ENCODE measurements around the gene CASTOR1.
A peak's percentile ranks its signal among the peaks of the same experiment; 100 is the strongest.

Gene CASTOR1

GRCh38 chr22:30328466-30329049 is 39.3 kb upstream of the CASTOR1 start:
- Histone ChIP-seq H3K4me2 (ENCODE audit: low read length) (no peak overlapping the region), H4K20me1 (ENCODE audit: insufficient read depth, low read length) (no peaks in the 10 kb centered on the region), H3K9me2 (ENCODE audit: low read depth, low read length) (no peaks in the 10 kb centered on the region), H3F3A (ENCODE audit: insufficient read depth, low read length) (no peaks in the 10 kb centered on the region), H3K27ac (ENCODE audit: low read depth, low read length, poor library complexity, severe bottlenecking) (no peak overlapping the region), H2AFZ (ENCODE audit: low read length) (no peak overlapping the region), H3K9me3 (ENCODE audit: low read length) (no peaks in the 10 kb centered on the region), H3K9ac (ENCODE audit: low read length) (no peak overlapping the region), H3K27me3 (ENCODE audit: insufficient read depth, low read length) (no peaks in the 10 kb centered on the region), H3K79me2 (ENCODE audit: insufficient read depth, low read length) (no peaks in the 10 kb centered on the region), H3K4me1 (ENCODE audit: insufficient read depth, low read length, severe bottlenecking) (peaks cover 29% of the 10 kb centered on the region), H3K4me3 (ENCODE audit: low read depth, low read length, poor library complexity, severe bottlenecking) (no peak overlapping the region), H3K36me3 (ENCODE audit: insufficient read depth, low read length) (peaks cover 36% of the 10 kb centered on the region)
- TF ChIP-seq EZH2 (IDR thresholded peaks at IDR 0.05; ENCODE audit: borderline replicate concordance, low read length) (no peak), CTCF (IDR thresholded peaks at IDR 0.05; ENCODE audit: low read length) (no peak)

- H3K4me1 ChIP-seq (ENCODE audit: insufficient read depth, low read length, severe bottlenecking), result peaks cover 29% of the 10 kb centered on the region
- no peak overlapping the region for H3K27ac ChIP-seq (ENCODE audit: low read depth, low read length, poor library complexity, severe bottlenecking)
- no peaks in the 10 kb centered on the region for H3K9me2 ChIP-seq (ENCODE audit: low read depth, low read length)
- no peaks in the 10 kb centered on the region for H3F3A ChIP-seq (ENCODE audit: insufficient read depth, low read length)
- H3K27me3 ChIP-seq (ENCODE audit: insufficient read depth, low read length), result no peaks in the 10 kb centered on the region
- H3K4me2 ChIP-seq (ENCODE audit: low read length), result peak overlapping the region; percentile 68
- H3K79me2 ChIP-seq (ENCODE audit: insufficient read depth, low read length), result no peaks in the 10 kb centered on the region
- no peak overlapping the region for H2AFZ ChIP-seq (ENCODE audit: low read length)
- peaks cover 33% of the 10 kb centered on the region for H3K36me3 ChIP-seq (ENCODE audit: insufficient read depth, low read length)
- peak overlapping the region; percentile 63 for H3K4me3 ChIP-seq (ENCODE audit: low read depth, low read length, poor library complexity, severe bottlenecking)
- H3K9ac ChIP-seq (ENCODE audit: low read length), result no peak overlapping the region; the same call in 1 of the 2 replicates
- TF ChIP-seq CTCF (IDR thresholded peaks at IDR 0.05; ENCODE audit: low read length), result peak; percentile 35; the same call in 1 of the 2 replicates
- TF ChIP-seq EZH2 (IDR thresholded peaks at IDR 0.05; ENCODE audit: borderline replicate concordance, low read length), result no peak
- no peaks in the 10 kb centered on the region for H3K9me3 ChIP-seq (ENCODE audit: low read length)
- no peaks in the 10 kb centered on the region for H4K20me1 ChIP-seq (ENCODE audit: insufficient read depth, low read length)
These were observed 38.6 kb upstream of the CASTOR1 start for GRCh38 chr22:30327864-30328345.

DNA sequence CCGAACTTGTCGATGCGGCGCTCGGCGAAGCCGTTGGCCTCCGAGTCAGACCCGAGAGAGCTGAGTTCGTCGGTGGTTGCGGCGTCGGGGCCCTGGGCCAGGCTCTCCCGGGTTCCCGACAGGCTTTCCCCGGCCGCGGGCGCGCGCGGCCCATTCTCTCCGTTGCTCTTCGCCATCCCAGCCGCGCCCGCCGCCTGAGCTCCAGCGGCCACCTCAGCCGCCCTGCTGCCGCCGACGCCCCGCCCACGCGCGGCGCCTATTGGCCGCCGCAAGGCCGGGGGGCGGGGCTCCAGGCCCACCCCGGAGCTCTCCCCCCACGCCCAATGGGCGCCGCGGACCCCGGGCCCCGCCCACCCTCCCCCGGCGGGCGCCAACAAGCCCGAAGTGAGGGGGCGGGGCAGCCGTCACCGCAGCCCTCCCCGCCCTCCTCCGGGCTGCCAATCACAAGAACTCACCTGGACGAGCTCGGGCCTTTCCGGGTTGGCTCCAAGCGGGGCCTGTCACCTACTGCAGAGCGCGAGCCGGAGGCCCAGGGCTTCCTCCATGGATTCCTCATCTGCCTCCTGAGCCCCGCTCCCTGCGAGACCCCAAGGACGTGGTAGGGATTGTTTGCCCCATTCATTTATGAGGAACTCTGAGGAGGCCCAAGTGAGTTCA is 37.5 kb upstream of the CASTOR1 start, which contains the start of gene TBC1D10A:
Gene TBC1D10A (minus strand): TSS at position 236 of the 657 bp plus-strand sequence. CDS start 60 bp downstream, at position 176.
- peaks cover 24% of the 10 kb centered on the region for H3K36me3 ChIP-seq (ENCODE audit: insufficient read depth, low read length)
- peak within 1 kb of the TSS; percentile 95 for H3K4me2 ChIP-seq (ENCODE audit: low read length)
- no peak within 1 kb of the TSS for H2AFZ ChIP-seq (ENCODE audit: low read length)
- H3F3A ChIP-seq (ENCODE audit: insufficient read depth, low read length), result no peaks in the 10 kb centered on the region
- no peaks in the 10 kb centered on the region for H3K79me2 ChIP-seq (ENCODE audit: insufficient read depth, low read length)
- H3K9ac ChIP-seq (ENCODE audit: low read length), result peak within 1 kb of the TSS; percentile 79
- H3K27ac ChIP-seq (ENCODE audit: low read depth, low read length, poor library complexity, severe bottlenecking), result peak within 1 kb of the TSS; percentile 46
- H4K20me1 ChIP-seq (ENCODE audit: insufficient read depth, low read length), result no peaks in the 10 kb centered on the region
- H3K27me3 ChIP-seq (ENCODE audit: insufficient read depth, low read length), result no peaks in the 10 kb centered on the region
- TF ChIP-seq CTCF (IDR thresholded peaks at IDR 0.05; ENCODE audit: low read length) (no peak), EZH2 (IDR thresholded peaks at IDR 0.05; ENCODE audit: borderline replicate concordance, low read length) (no peak)
- H3K4me3 ChIP-seq (ENCODE audit: low read depth, low read length, poor library complexity, severe bottlenecking), result peak within 1 kb of the TSS; percentile 93
- no peaks in the 10 kb centered on the region for H3K9me3 ChIP-seq (ENCODE audit: low read length)
- peaks cover 29% of the 10 kb centered on the region for H3K4me1 ChIP-seq (ENCODE audit: insufficient read depth, low read length, severe bottlenecking)
- H3K9me2 ChIP-seq (ENCODE audit: low read depth, low read length), result no peaks in the 10 kb centered on the region
